ENCODE measurements around the gene EPHB2. TPM values are rescaled to one million over a fixed set of nuclear protein-coding genes. Genes with fewer than 3 reads are reported as not detected.
A peak's percentile ranks its signal among the peaks of the same experiment; 100 is the strongest.
"Not testable (repeated sequence)": the region's sequence is repeated elsewhere in the genome, so short reads cannot be mapped to it uniquely, and the experiment has no call there.

Gene EPHB2
- polyA plus RNA-seq, 12 donors, result 11.8 to 33.7 (median 19.1) TPM; not detected in 1

GRCh38 chr1:22687191-22687590, 23.4 kb upstream of the EPHB2 start:
- no peak for DNase-seq

- DNase-seq, result no peak
Measured at GRCh38 chr1:22688466-22688865, 22.2 kb upstream of the EPHB2 start.

DNA sequence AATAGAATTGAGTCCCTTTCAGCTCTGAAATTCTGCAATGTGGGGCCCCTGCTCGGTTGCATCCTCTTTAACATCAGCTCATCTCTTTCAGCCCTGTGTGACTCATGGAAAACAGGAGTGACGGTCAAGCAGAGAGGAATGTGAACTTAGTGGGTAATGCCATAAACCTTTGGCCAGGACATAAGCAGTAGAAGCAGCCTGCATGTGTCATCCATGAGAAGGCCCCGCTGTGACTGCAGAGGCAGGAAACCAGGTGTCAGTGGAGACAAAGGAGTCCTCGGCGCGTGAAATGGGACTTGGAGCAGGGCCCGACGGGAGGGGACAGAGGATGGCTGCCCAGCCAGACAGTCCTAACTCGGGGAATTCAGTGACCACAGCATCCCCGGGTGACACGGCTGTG, 21.1 kb upstream of the EPHB2 start:
- DNase-seq, result no peak

DNA sequence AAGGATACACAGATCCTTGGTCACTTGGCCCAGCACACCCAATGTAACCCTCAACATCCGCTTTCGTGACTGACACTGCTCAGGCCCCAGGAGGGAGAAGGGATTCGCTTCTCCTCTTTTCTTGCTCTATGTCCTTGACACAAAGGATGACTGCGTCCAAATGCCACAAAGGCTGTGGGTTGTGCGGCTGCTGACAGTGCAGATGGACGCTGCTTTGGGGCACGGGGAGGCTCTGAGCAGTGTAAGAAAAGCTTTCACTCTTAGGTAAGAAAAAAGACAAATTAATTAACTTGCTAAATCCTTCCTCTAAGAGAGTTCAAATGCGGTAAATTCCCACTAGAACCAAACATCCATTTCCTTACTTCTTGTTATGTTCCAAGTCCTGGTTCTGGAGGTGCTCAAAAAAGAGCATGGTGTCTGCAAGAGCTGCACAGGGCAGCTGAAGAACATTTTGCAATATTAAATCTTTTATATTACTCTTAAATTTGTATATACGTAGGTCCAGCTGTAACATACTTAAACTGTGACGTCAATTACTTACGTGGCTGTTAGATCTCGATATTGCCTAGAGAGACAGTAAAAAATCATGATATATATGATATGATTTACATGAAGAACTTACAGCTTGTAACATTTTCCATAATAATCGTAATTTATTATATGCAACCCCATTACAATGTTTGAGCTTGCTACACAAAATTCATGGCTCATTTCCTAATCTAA, 19.4 kb upstream of the EPHB2 start:
- DNase-seq, result no peak

- DNase-seq, result no peak
Measured at GRCh38 chr1:22694172-22694571, 16.5 kb upstream of the EPHB2 start.

DNA sequence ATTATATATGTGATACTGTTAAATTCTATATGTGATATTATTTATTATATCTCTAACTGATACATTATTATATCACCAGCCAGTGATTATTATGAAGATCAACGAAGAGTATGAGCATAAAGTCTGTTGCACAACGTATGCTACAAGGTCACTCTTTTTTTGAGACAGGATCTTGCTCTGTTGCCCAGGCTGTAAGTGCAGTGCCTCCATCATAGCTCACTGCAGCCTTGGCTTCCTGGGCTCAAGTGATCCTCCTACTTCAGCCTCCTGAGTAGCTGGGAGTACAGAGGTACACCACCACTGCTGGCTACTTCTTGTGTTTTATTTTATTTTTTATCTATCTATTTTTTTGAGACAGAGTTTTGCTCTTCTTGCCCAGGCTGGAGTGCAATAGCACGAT, 14.0 kb upstream of the EPHB2 start:
- DNase-seq, result no peak

GRCh38 chr1:22697980-22698379, 12.7 kb upstream of the EPHB2 start:
- no peak for DNase-seq

DNA sequence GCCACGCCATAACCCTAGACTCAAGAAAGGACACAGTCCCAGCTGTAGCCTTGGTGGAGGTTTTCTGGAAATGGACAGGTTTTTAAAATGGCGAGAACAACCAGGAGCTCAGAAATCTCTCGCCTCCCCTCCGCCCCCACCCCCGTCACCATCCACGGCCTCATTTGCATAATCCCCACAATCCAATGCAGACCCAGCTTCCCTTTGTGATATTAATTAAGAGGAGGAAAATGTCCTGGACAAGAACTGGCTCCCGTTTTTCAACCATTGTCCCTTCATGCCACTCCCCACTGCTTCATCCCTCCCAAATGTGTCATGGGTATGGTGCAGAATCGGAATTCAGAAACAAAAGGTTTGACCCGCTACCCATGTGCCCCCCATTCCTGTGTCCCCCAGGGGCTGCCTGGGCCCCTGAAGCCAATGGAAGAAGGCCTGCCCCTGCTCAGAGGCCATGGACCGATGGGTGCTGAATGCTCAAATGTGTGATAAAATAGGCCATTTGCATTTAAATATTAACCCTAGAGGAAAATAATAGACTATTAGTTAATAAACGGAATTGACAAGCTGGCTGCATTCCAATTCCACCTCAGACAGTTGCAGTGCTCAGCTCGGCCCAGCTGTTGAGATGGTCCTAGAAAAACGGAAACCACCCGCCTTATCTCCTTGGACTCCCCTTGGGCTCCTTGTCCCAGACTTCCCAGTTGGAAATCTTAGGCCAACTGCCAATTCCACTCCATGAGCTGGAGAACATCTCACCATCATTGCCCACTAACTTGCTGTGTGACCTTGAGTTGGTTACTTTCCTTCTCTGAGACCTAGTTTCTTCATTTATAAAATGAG, 10.7 kb upstream of the EPHB2 start:
- no peak for DNase-seq

DNA sequence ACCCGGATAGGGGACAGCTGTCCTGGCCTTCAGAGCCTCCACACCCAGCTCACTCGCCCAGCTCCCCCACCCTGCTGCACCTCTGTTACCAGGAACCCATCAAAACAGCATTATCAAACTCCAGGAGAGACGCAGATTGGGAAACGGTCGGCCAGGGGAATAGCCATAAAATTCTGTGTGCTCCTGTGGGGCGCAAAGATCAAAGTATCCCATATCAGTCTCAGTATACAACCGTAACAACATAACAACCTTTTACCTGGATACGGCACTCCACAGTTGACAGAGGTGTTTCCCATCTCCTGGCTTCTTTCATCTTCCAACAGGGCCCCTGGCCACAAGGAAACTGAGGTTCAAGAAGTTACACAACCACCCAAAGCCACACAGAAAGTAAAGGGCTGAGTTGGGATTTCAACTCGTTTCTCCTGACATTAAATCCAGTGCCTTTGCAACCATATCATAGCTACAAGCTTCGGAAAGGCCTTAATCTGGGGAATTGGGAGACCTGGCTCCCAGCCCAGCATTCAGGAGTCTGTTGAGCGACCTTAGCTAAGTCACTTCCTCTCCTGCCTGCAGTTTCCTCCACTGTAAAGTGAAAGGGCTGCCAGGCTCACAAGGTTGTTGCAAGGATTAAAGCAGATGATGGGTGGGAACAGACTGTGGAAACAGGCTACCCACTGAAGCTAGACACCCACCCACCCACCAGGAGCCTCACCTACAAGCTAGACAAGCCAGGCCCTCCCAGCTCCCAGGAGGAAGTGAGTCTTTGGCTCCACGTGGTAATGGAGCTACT, 8.1 kb upstream of the EPHB2 start:
- DNase-seq, result no peak

- peak; percentile 89 for DNase-seq
Measured at GRCh38 chr1:22704440-22705067, 6.1 kb upstream of the EPHB2 start.

DNA sequence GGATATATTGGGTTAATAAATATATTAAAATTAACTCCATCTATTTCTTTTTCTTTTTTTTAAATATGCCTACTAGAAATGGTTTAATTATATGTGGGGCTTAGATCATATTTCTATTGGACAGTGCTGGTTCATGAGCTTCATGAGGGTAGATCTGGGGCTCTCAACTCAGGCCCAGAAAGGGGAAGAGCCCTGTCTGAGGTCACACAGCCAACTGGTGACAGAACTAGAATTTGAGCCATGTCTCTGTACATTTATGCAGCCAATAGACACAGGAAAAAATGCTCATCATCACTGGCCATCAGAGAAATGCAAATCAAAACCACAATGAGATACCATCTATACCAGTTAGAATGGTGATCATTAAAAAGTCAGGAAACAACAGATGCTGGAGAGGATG, 5.1 kb upstream of the EPHB2 start:
- DNase-seq, result no peak

DNA sequence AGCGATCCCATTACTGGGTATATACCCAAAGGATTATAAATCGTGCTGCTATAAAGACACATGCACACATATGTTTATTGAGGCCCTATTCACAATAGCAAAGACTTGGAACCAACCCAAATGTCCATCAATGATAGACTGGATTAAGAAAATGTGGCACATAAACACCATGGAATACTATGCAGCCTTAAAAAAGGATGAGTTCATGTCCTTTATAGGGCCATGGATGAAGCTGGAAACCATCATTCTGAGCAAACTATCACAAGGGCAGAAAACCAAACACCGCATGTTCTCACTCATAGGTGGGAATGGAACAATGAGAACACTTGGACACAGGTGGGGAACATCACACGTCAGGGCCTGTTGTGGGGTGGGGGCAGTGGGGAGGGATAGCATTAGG, 4.5 kb upstream of the EPHB2 start:
- not testable (repeated sequence) for DNase-seq

DNA sequence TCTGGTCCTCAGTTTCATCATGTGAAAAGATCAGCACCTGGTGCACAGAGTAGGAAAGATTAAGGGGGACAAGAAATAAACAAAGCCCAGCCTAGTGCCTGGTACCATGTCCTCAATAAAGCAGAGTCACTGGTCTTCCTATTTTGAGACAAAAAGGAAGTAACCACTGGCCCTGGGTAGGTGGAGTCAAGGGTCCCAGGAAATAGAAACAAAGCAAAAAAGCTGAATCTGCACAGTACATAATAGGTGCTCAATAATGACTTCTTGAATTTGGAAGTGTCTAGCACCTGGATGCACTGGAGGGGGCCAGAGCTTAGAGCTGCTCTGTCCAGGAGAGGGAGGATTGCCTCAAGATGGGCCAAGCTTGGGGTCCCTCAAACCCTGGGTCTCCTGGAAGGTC, 1.9 kb upstream of the EPHB2 start:
- no peak for DNase-seq

GRCh38 chr1:22709227-22709626, 1.4 kb upstream of the EPHB2 start:
- no peak for DNase-seq

DNA sequence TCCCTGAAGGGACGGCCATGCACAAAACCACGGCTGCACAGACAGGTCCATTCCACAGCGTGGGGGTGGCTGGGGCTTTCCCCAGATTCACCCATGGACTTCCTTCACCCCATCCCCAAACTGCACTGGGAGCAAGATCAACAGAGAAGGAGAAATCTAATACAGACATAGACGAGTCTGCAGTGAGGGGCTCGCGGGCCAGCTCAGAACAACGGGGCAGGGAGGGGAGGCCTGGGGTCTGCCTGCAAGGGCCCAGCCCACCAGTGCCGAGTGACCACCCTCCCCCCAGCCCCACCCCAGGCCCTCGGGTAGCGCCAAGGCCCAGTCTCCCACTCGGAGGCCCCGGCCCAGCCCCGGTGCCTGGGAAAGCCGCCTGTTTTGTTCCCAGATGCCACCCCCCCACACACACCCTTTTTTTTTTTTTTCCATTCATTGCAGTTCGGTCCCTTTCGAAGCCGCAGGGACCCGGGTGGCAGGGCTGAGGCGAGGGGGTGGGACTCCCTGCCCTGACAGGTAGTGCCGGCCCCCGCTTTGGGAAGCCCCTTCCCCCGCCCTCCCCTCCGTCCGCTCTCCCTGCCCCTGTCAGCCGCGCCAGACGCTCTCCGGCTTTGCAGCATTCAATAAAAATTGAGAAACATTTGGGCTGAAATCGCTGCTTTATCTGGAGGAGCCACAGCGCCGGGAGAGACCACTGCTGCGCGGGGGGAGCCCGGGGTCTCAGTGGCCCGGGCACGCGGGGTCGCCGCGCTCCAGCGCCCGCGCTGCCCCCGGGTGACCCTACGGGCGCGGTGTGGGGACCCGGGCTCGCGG, 543 bp upstream of the EPHB2 start:
- DNase-seq, result peak; percentile 75

- DNase-seq, result no peak
Measured at GRCh38 chr1:22711071-22711470, 432 bp downstream of the EPHB2 start.

DNA sequence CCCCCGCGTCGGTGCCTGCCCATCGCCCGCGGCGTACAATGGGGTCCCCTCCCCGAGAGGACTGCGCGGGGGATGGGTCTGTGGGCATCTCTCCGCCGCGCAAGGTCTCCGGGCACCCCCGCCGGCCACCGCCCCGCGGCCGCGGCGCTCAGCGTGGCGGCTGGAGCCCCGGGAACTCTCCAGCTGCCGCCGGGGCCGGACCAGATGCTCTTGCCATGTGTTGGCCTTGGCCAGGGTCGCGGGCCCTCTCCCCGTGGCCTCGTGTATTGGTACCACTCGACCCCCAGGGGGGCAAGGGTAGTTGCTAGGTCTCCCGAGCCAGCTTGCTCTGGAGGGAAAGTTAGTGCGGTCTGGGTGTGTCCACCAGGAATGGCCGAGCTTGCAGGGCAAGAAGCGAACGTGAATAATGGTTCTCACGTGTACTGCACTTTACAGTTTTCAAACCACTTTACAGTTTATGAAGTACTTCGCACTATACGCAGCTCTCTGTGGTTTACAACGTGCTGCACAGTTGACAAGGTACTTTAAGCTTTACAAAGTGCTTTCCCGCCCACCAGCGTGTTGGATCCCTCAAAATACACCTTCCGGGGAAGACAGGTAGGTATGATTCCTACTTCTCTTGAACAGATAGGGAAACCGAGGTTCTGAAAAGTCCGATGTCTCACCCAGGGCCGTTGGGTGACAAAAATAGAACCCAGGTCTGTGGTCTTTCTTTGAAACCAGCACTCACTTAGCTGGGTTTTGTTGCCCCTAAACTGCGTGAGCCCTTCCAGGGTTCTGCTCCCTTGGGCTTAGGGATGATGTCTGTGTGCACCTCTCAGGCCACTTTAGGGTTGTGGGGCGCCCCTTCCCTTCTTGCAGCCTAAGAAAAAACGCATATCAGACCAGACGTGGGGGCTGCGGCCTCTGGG, 1.2 kb downstream of the EPHB2 start:
- no peak for DNase-seq

GRCh38 chr1:22712502-22713271, 2.0 kb downstream of the EPHB2 start:
- no peak for DNase-seq

DNA sequence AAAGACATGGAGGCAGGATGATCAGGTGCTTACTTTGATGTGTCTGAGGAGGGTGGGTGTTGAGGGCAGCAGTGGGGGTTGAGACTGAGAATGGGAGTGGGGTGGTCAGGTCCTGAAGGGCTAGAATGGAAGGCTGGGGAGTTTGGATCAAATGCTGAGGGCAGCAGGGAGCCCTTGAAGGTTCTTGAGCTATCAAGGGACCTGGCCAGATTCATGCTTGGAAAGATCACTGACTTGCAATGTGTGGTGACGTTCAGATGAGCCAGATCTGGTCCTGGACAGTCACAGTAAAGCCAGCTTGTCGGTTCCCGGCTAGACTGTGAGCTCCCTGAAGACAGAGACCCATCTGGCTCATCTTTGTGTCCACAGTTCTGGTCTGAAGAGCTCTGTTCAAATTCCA, 3.8 kb downstream of the EPHB2 start:
- no peak for DNase-seq
